CD4-positive, alpha-beta T cell treated with Interleukin-10 for 1 hour (primary cell): ENCODE measurements around the gene ABCD4.
"Not testable (repeated sequence)": the region's sequence is repeated elsewhere in the genome, so short reads cannot be mapped to it uniquely, and the experiment has no call there.

ENCODE experiments used
- DNase-seq: peaks from one replicate; pipeline ENCODE4 v3.0.0-alpha.2; 2020

ABCD4 gene

DNA sequence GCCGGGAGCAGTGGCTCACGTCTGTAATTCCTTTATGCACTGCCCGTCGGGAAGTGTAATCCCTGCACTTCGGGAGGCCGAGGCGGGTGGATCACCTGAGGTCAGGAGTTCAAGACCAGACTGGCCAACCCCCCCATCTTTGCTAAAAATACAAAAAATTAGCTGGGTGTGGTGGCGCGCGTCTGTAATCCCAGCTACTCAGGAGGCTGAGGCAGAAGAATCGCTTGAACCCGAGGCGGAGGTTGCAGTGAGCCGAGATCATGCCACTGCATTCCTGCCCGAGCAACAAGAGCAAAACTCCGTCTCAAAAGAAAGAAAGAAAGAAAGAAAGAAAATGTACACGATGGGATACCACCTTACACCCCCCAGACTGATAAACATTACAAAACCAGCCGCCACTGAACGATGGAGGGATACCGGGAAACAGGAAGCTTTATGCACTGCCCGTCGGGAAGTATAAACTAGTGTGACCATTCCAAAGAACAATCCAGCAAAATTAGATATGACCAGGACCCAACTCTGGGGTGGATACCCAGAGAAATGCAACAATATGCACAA is 1.1 kb downstream of the ABCD4 start:
- DNase-seq = no peak

DNA sequence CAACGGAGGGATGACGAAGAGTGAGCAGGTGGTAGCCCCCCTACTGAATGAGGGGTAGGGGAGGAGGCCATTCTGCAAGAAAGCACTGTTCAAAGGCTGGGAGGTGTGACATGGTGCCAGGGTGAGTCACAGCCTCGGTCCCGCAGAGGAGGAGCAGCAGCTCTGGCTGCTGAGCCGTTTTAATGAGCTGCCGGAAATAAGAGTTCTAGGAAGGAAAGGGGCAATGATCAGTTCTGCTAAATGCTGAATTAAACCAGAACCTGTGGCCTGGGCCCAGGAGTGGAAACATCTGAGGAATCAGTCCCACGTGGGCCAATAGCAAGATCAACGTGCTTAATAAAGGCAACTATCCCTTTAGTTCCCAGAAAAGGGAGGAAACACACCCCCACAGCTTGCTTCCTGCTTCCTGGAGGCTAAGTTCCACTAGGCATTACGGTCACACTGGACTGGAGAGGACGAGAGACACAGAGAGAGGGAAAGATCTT is 3.6 kb downstream of the ABCD4 start:
- DNase-seq = peak; percentile 26

DNA sequence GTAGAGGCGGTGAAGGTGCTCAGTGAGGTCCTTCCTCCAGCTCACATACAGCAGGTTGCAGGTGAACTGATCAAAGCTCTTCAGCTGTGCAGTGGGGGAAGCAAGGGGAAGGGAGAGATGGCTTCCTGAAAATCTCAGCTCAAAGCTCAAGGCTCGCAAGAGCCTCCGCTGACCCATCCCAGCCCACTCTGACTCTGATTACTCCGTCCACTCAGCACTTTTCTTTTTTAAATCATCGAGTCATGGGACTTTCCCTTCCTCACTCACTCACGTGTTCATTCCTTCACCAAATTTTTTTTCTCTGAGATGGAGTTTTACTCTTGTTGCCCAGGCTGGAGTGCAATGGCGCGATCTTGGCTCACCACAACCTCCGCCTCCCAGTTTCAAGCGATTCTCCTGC is 4.7 kb downstream of the ABCD4 start:
- DNase-seq = no peak

DNA sequence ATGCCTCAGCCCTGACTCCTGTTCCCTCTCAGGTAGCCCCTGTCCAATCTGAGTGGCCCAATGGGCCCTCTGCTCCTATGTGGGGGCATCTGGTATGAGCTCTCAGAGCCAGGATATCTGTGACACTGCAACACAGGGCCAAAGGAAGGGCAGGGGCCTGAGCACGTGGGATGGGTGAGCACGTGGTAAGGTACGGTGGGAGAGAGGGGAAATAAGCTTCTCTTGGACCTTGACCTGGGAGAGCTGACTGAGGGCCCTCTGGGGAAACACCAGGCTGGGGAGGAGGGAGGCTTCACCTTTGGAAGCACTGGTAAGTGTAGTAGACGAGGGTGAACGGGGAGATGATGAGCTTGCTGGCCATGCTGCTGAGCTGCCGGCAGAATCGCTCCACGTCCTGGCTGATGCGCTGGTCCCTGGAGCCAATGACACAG is 6.7 kb downstream of the ABCD4 start:
- DNase-seq = no peak

DNA sequence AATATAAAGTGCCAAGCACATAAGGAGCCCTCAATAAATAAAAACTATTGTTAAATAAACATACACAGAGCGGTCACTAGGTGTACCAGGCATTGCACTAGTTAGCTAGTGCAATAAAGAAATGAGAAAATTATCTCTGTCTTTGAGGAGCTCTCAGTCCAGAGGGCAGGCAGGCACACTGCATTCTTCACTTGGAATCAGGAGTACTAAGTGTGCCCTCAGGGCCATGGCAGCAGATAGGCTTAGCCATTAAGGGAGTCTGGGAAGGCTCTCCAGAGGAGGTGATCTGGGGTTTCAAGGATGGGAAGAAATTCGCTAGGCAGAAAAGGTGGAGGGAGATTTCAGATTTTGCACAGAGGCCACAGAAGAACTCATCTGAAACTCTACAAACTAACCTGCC is 9.1 kb downstream of the ABCD4 start:
- no peak for DNase-seq

DNA sequence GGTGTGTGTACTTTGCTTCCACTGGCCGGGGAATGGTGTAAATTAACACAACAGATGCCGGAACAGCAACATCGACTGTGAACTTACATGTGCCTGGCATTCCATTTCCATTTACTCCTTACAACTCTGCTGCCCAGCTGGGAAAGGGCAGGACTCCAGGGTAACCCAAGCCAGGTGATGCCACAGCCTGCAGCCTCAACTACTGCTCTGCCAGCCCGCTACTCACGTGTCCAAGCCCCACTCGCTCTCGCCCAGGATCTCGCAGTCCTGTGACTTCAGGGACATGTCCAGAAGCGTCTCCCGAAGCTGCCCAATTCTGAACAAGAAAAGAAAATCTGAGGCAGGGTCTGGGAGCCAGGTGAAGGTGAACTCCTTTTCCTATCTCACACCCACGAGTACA is 10.7 kb downstream of the ABCD4 start:
- no peak for DNase-seq

DNA sequence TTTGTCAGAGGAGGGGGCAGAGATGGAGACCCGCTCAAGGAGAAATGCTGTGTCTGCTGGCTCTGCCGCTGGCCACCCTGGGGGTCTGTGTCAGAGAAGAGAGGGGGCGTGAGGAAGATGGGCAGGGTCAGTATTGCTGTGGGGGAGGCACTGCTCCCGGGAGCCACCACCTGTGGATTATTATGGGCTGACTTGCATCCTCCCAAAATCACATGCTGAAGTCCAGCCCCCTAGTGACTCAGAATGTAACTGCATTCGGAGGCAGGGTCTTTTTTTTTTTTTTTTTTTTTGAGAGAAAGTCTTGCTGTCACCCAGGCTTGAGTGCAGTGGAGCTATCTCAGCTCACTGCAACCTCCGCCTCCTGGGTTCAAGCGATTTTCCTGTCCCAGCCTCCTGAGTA is 12.3 kb downstream of the ABCD4 start:
- peak; percentile 25 for DNase-seq

DNA sequence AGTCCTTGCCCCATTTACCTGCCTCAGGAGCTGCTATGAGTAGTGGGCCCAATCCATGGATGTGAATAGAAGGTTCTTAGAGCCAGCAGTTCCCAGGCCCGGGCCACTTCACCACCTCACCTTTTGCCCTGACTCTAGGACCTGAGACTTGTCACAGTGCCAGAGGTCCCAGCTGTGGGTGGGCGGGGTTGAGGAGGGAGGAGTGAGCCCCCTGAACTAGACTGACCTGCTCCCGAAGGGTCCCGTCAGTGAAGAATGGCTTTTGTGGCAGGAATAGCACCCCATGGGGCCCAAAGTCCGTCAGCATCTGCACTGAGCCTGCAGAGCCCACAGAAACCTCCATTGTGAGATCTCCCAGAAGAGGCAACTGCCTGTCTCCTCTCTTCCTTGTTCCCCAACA is 12.9 kb downstream of the ABCD4 start:
- DNase-seq = no peak

DNA sequence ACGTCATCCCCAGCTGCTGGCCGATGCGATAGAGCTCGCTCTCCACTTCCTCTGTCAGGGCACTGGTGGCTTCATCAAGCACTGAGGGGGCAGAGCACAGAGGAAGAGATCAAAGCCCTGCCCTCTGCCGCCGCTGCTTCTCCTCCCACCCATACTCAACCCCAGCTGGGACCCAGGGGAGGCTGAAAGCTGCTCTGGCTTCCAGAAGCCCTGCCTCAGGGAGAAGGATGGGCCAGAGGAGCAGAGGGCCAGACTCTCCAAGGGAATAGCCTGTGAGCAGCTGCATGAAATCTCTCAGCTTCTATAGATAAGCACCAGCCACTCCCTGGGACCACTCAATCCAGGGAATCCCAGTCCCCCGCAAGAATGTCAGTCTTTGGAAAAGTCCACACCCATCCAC is 16.0 kb downstream of the ABCD4 start:
- DNase-seq = no peak

DNA sequence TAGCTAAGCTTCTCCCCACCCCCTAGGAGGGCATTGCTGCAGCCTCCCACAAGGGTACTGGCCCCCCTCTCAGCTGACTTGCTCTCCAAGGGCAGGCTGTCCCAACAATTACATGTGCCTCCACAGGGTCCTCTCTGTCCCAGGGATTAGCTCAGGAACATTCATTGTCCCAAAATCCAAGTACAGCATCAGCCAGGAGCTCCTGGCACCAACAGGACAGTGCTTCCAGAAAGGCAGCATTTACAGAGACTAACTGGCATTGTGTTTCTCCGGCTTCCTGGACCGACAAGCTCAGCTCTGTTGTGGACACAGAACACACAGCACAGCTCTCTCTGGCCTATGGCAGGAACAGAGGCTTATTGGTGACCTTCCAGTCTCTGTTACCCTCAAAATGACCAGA is 21.7 kb downstream of the ABCD4 start:
- DNase-seq = no peak

DNA sequence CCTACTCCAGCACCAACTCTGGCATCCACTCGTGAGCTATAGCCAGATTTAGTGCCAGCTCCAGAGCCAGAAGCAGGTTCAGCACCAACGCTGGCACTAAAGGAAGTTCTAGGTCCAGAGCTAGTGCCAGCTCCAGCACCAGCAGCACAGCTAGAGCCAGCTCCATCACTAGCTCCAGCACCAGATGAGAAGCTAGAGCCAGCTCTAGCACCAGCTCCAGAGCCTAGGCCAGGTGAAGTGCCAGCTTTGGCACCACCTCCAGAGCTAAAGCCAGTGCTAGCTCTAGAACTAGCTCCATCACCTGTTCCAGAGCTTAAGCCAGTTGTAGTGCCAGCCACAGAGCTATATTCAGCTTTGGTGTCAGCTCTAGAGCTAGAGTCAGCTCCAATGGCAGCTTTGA is 24.7 kb downstream of the ABCD4 start:
- no peak for DNase-seq

DNA sequence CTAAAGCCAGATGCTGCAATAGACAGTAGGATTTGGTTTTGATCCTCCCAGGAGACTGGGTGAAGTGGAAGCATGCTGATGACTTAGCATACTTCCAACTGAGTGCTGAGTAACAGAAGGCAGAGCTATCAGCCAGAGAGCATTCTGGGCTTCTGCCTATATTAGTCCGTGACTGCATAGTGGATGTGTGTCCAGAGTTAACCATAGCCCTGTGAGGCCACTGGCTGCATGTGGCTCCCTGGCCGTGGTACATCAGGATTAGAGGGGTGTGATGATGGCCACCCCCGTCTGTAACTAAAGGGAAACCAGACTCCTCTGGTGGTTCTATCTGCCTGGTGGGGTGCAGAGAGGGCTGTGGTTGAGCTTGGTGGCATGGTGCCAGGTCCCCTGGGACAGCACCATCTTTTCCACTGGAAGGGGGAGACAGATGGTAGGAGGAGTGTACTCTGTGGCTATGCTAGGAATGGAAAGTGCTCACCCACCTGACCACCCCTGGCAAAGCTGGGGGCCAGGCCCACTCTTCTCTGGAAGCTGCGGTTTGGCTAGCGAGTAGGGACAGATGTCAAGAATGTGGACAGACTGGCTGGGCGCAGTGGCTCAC is 27.4 kb downstream of the ABCD4 start:
- DNase-seq = no peak

DNA sequence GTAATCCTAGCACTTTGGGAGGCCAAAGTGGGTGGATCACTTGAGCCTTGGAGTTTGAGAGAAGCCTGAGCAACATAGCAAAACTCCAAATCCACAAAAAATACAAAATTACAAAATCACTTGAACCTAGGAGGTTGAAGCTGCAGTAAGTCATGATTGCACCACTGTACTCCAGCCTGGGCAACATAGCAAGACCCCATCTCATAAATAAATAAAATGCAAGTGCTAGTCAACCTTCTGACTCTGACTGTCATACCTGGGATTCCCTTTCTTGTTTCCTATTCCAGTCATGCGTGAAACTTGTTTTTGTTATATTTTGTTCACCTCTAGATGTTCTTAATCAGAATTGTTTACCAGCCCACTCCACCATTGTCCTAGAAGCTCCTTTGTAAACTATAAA is 31.4 kb downstream of the ABCD4 start:
- DNase-seq = no peak

DNA sequence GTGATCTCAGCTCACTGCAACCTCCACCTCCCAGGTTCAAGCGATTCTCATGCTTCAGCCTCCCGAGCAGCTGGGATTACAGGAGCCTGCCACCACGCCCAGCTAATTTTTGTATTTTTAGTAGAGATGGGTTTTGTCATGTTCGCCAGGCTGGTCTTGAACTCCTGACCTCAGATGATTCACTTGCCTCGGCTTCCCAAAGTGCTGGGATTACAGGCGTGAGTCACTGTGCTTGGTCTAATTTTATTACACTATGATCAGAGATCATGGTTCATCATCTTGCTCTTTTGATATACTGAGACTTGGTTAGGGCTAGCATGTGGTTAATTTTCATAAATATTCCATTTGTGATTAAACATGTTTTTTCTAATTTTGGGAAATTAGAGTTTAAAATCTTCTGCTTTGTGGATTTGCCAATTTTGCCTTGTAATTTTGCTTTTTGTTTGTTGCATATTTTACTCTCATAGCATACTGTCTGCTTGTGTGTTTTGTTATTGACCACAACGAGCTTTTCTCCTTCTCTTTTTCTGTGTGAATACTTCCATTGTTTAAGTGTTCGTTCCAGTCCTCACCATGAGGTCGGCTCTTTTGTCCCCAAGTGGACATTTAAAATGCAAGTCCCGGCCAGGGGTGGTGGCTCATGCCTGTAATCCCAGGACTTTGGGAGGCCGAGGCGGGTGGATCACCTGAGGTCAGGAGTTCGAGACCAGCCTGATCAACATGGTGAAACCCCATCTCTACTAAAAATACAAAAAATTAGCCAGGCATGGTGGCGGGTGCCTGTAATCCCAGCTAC is 32.2 kb downstream of the ABCD4 start:
- DNase-seq = not testable (repeated sequence)

DNA sequence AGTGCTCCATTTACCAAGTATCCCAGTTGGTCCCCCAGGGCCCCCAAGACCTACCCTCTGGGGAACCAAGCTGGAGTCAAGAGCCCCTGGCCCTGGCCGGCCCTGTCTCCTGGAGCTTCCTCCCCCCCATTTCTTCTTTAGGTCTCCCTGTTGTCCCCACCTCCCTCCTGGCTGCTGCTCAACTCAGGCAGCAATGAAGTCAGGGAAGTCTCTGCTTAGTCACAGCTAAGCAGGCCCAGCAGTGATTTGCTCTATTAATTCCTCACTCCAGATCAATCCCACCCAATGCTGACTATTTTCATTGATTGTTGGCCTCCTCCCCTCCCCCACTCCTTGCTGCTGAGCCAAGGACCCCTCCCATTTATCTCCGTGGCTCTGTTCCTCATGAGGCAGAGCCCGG is 35.1 kb downstream of the ABCD4 start:
- DNase-seq = no peak

DNA sequence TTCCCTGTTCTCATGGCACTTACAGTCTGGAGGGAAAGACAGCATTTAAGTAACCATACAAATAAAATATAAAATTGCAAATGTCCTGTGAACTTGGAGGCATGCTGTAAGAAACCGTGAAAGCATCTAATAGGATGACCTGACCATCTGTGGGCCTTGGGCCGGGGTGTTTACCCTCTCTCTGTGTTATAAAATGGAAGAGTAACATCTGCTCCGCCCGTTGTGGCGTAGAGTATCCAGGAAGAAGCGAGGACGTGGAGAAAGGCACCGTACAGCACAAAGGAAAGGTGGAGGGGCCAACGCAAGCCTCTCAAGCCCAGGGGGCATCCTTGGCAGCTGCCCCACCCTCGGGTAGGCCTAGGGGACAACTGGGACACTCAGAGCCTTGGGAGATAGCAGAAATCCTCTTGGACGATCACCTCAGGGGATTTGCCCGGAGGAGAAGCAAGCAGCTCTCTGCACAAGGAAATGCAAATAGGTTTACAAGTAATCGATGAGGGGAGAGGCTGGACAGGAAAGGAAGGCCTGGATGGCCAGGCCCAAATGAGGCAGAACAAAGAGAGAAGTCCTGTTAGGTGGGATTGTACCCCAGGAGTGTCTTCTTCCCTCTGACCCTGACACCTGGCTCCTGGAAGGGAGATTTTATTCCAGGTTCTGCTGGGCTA is 37.3 kb downstream of the ABCD4 start:
- DNase-seq = no peak

DNA sequence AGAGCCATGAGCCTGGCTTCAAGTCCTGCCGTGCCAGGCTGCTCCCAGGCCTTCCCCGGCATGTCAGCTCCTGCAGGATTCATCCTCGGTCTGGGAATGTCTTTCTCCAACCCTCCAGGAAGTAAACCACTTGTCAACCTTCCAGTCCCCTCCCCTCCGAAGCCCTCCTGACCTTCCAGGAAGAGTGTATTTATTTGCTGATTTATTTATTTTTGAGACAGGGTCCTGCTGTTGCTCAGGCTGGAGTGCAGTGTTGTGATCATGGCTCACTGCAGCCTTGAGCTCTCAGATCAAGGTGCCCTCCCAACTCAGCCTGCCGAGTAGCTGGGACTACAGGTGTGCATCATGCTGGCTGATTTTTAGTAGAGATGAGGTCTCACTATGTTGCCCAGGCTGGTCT is 38.8 kb downstream of the ABCD4 start:
- DNase-seq = no peak

DNA sequence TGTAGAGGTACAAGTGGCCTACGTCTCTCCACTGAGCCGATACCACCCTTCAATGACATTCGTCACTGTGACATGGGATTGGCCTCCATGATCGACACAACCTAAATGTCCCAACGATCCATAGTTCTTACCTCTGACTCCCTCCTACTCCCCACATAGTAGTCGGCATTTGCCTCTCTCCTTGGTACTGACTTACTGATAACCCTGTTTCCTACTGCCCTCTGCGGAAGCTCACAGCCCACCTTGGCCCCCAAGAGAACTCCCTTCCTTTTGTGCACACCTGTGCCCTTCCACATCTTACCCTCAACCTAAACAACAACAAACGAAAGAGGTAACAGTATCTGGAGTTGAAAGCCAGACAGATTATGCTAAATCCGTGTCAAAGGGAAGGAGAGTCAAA is 39.6 kb downstream of the ABCD4 start:
- no peak for DNase-seq

DNA sequence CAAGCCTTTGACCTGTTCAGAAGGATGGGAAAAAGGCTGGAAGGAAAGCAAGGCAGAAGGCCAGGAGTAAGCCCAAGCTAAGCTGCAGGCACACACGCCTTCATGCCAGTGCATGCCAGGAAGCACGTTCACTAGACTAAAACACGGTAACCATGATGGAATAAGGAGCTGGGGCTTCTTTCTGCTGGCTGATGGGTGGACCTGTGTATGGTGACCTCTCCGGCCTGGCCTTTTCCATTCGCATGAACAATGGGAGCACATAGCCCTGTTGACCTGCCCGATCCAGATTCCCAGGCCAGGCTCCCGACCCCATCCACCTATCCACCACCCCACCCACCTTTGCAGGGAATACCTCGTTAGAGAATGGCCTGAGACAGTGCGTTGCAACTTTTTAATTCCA is 40.7 kb downstream of the ABCD4 start:
- no peak for DNase-seq

DNA sequence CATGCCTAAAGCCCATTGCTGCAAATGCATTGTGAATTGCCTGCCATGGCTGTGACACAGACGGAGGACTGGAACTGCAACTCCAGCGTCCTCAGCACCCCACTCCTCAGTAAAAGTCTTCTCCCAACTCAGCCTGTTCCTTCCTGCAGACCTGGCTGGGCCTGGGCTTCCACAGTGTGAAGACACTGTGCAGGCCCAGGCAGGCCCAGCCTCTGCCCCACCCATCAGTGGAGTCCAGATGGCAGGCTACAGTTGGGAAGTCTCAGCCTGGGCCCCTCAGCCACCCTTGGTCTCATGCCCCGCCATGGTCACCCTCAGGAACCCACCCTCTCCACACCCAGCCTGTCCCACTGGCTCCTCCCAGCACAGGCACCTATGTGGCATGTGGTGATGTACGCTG is 41.4 kb downstream of the ABCD4 start:
- DNase-seq = no peak

DNA sequence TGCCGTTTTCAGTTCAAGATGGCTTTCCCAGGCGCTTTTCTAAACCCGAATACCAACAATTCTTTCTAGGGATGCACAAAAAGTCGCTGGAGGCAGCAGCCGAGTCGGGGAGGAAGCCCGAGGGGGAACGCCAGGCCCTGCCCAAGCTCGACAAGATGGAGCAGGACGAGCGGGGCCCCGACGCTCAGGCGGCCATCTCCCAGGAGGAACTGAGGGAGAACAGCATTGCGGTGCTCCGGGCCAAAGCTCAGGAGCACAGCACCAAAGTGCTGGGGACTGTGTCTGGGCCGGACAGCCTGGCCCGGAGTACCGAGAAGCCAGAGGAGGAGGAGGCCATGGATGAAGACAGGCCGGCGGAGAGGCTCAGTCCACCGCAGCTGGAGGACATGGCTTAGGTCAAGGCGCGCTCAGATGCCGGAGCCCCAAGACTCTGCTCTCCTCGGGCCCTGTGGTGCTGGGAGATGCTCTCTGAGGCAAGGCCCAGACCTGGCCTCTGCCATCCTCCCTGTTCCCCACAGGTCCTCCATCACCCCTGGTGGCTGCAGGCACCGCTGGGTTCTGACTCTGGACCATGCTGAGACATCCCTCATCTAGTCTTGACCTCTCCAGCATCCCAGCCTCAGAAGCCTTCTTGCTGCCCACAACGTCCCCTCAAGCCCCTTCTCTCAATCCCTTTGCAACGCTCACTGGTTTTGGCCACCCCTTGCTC is 42.1 kb downstream of the ABCD4 start:
- DNase-seq = no peak

DNA sequence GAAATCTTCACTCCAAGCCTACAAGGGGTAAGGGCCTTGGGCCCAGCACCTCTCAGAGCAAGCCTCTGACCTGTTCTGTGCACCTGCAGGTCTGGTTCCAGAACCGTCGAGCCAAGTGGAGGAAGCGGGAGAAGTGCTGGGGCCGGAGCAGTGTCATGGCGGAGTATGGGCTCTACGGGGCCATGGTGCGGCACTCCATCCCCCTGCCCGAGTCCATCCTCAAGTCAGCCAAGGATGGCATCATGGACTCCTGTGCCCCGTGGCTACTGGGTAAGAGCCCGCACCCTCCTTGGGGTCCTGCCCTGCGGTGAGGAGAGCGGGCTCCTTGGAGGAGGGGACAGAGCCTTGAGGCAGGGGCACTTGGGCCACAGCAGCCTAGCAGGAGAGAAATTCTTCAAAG is 43.2 kb downstream of the ABCD4 start:
- DNase-seq = no peak

DNA sequence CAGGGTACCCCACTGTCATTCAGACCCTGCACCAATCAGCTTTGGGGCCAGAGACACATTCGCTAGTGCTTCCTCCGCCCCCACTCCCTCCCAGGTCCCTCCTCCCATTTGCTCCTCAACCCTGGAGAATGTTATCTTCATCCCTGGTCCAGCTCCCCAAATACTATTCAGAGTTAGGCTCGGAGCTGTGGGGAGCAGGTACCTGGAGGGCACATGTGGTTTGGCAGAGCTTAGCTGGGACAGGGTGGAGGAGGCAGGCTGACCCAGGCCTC is 44.0 kb downstream of the ABCD4 start:
- no peak for DNase-seq
